HG02981 (cell line): Measurements from ENCODE around the gene KLHL42.

Source experiments
- ATAC-seq: cut with Tn5 transposase; IDR thresholded peaks from one replicate; pipeline ENCODE4 v1.9.1; 2021; ENCODE audit warnings: mild to moderate bottlenecking, moderate library complexity; ENCODE audit not compliant: unreplicated experiment

The KLHL42 gene

DNA sequence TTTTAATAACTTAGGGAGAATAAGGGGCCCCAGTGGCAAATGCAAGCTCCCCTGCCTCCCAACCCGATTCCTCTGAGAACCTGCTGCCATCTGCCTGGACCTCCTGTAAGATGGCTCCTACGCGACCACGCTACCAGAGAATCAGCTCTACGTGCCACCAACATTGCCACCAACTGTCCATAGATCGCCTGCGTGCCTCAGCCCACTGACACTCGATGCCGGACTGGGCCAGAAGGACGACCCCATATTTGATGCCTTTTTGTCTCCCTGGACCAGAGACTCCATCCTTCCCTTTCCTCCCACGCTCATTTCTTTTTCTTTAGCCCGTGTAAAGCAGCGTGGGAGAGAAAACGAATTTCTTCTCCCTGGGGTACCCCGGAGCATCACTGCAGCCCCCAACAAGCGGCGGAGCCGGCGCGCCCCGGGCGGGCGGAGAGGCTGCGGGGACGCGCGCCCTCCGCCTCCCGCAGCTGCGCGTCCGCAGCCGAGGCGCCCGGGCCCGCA lies 565 bp upstream of the KLHL42 start:
- peak; percentile 54 for ATAC-seq

- ATAC-seq: peak; percentile 27
Measured at GRCh38 chr12:27780612-27781408, 777 bp downstream of the KLHL42 start.

DNA sequence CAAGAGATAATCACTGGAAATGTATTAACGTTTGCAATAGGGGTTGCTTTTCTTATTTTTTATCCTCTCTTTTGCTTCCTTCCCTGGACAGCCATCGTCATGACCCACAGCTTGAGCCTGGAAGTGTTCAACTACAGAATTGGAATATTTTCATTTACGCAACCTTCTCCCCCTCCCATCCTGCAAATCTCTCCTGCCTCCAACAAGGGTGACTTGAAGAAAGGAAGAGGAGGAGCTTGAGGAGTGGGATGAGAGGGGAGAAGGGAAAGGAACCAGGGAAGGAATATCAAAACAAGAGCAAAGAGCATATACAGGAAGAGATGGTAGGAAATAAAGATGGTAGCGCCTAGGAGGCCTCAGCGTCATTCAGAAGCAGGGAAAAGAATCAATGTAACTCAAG lies 1.6 kb downstream of the KLHL42 start:
- ATAC-seq: no peak

DNA sequence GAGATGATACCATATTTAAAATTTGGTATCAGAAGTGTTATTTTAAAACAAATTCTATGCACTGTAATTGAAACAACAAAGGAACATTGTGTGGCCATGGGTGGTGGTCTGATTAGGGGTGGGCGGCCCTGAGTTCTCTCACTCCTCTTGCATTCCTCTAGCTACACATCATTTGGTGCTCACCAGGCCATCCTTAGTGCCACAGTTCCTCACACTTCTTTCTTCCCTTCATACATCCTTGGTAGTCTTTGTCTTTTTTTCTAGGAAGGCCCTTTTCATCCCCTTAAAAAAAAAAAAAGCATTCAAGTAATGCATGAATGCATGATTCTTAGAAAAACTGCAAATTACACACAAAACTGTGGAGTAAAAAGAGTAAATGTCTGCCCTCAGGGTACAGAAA lies 2.4 kb downstream of the KLHL42 start:
- ATAC-seq: no peak

DNA sequence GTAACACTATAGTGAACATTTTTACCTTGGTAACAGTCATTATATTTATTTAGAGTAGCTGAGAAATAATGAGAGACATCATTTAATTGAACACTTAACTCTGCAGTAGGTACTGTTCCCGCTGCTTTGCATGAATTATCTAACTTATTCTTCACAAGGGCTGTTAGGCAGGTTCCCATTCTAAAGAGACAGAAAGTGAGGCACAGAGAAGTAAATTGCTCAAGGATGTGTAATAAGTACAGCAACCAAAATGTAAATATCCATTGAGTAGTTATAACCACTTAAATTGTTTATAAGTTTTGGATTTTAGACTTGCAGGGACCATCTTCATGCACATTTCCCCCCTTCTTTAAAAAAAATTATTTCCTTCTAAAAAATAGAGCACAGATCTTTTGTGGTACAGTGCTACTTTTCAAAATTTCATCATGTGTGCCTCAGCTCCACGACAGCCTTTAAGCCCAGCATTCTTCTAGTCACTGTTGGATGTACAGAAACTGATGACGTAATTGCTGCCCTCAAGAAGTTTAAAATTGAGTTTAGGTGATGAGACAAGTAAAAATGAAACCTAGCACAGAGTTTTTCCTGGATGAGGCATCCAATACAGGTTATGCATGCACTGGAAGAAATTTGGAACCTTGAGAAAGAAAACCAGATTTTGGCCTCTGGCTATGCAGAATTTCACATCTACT lies 6.0 kb downstream of the KLHL42 start:
- ATAC-seq: no peak

- ATAC-seq: no peak
Measured at GRCh38 chr12:27787559-27787958, 7.5 kb downstream of the KLHL42 start.

- ATAC-seq: no peak
Measured at GRCh38 chr12:27790179-27790578, 10.1 kb downstream of the KLHL42 start.

- ATAC-seq: no peak
Measured at GRCh38 chr12:27794818-27795584, 15.0 kb downstream of the KLHL42 start.

- ATAC-seq: no peak
Measured at GRCh38 chr12:27796128-27796527, 16.1 kb downstream of the KLHL42 start.

DNA sequence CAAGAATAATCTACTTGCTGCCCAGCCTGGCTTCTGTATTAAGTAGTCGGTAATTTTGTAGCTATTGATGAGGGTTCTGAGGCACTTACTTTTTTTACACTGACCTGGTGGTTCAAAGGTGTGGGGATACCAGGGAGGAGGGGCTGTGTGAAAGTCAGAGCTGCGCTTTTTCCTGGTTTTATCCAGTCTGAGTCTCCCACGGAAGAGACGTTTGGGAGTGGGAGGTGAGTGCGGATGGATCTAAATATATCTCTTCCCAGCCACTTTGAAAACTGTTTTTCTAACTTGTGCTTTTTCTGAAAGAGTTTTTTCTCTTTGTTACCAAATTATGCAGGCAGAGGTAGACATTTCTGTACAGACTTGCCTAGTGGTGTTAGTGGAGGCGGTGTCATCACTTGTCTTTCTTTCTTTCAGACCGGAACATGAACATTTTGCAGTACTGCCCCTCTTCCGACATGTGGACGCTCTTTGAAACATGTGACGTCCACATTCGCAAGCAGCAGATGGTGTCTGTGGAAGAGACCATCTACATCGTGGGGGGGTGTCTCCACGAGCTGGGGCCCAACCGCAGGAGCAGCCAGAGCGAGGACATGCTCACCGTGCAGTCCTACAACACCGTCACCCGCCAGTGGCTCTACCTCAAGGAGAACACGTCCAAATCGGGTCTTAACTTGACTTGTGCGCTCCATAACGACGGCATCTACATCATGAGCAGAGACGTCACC lies 17.4 kb downstream of the KLHL42 start:
- ATAC-seq: no peak

DNA sequence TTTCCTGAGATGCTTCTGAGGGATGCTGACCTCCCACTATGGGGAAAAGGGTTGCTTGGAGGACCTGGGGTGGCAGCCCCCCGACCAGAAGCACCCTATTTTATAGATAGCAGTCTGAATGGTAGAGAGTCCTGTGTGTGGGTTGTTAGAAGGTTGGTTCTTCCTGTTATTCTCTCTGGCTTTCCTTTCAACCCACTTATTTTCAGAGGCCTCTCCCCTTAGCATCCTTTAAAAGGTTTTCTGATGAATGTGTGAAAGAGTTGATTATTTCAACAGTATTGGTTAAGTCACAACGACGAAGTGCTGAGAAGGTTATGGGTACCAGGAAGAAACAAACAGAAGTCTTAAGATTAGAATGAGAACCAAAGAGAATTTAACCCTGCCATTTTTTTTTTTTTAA lies 20.8 kb downstream of the KLHL42 start:
- ATAC-seq: no peak

DNA sequence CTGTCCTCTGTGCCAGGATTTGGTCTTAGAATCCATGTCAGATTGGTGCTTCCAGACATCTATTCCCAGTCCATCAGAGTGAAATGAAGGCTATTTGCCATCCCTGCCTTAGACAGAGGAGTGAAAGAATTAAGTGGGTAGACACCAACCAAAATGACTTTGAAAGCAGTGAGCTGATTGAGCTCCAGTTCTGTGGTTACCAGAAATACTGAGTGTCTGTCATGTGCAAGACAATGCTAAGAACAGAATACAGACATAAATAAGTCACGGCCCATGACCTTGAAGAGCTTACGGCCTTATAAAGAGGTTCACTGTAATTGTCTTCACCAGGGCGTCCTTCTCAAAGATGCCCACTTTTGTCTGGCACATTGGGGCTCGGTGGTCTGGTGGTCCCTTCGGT lies 21.6 kb downstream of the KLHL42 start:
- no peak for ATAC-seq

- ATAC-seq: no peak
Measured at GRCh38 chr12:27802511-27802910, 22.5 kb downstream of the KLHL42 start.

- ATAC-seq: no peak
Measured at GRCh38 chr12:27802936-27803335, 22.9 kb downstream of the KLHL42 start.

DNA sequence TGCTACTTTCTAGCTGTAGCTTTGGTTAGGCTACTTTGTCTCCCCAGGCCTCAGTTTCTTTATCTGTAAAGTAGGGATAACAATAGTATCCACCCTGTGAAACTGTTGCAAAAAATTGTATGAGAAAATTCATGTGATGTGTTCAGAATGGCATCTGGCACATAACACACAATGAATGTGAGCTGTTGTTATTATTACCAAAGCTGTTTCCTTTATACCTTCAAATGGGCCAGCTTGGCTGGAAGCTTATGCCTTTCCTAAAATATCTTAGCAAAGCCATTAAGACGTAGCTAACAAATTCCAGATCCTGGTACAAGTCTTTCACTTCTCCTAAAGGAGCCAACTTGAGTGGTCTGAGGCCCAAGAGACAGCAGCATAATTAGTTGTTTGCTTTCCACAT lies 25.2 kb downstream of the KLHL42 start:
- ATAC-seq: no peak

- no peak for ATAC-seq
Measured at GRCh38 chr12:27806259-27806658, 26.2 kb downstream of the KLHL42 start.

- no peak for ATAC-seq
Measured at GRCh38 chr12:27807063-27807703, 27.1 kb downstream of the KLHL42 start.

- no peak for ATAC-seq
Measured at GRCh38 chr12:27808841-27809240, 28.8 kb downstream of the KLHL42 start.

- ATAC-seq: no peak
Measured at GRCh38 chr12:27810756-27811155, 30.7 kb downstream of the KLHL42 start.

GRCh38 chr12:27812502-27812901 lies 32.5 kb downstream of the KLHL42 start:
- ATAC-seq: no peak
